Stimulated activated CD4-positive, alpha-beta T cell treated with anti-CD3 and anti-CD28 coated beads, Interleukin-15, amount 100 ng/mL, for 24 hours (primary cell): Measurements from ENCODE around the gene TGM3.

ENCODE experiments used
- DNase-seq: peaks from one replicate; pipeline ENCODE4 v3.0.0-alpha.2; 2020

Gene TGM3

DNA sequence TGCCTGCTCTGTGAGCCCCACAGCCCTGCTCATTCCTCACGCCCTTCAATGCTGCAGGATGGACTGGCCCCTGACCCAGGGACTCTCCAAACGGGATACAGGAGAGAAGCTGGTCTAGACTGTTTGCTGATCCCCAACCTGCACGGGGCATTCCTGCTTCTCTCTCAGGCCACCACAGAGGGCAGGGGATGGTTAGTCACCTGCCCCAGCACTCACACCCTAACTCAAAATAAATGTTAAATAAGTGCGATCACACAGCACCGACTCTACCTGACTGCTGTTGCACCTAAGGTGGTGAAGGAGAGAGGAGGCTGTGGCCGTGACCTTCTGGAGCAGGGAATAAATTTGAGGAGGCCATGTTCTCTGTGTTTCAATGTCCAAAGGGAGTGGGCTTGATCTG lies 45.0 kb downstream of the TGM3 start:
- no peak for DNase-seq

DNA sequence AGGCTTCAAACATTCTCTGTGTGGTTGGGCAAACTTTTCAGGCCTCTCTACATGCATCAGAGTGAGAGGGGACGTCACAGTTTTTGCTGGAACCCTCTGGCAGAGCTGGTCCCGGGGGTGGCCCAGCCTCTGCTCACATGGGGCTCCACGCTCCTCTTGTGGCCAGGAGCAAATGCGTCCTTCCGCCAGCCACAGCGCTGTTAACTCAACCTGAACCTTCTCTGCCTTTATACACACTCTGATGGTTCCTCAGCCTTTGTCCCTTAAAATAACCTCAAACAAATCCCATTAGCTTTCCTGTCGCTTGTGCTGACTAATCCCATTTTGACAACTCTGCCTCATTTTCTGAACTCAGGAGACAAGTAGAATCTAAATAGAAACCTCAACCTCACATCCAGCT lies 45.5 kb downstream of the TGM3 start:
- no peak for DNase-seq

DNA sequence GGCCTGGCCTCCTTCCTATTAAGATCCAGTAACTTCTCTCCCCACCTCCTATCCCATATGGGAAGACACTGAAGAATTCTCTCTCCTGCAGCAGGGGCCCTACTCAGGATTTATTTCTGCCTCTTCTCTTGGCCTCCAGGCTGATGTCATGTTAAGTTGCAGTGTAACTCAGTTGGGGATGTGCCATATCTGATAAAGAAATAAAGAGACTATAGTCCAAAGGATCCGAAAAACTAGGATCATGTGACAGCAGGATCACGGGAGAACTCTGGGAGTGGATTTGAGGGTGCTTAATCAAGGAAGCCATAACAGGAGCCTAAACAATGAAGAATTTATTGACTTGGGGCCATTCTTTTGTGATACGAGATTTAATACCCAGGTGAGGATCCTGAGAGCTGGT lies 46.4 kb downstream of the TGM3 start:
- no peak for DNase-seq

DNA sequence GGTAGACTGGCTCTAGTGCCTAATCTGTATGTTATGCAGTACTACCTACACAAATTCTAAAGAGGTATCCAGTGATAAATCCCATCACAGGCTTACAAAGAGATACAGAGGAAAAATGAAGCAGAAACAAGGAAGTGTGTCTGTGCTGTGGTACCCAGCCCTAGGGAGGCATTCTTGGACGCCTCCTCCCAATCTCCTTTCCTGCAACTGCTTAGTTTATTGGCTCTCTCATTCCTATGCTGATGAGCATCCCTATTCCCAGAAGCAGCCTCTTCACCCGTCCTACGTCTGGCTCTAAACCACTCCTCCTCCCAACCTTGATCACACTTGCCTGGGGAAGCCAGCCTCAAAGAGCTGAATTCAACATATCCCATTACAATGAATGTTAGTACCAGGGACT lies 50.4 kb downstream of the TGM3 start:
- DNase-seq: no peak

DNA sequence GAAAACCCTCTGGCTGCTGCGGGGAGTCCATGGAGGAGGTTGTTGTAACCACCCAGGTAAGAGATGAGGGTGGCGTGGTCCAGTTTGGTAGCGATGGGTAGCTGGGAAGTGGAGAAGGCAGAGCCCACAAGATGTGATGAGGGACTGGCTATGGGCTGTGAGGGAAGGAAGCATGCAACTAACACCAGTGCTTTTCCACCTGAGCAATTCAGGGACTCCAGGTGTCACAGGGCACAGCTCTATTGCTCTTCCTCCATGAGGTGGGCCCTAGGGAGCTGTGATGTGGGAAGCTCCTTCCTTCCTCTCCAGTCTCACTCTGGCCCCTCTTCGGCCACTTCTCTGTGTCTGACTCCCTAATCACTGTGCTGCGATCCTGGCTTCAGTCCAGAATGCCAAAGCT lies 52.5 kb downstream of the TGM3 start:
- DNase-seq: no peak

DNA sequence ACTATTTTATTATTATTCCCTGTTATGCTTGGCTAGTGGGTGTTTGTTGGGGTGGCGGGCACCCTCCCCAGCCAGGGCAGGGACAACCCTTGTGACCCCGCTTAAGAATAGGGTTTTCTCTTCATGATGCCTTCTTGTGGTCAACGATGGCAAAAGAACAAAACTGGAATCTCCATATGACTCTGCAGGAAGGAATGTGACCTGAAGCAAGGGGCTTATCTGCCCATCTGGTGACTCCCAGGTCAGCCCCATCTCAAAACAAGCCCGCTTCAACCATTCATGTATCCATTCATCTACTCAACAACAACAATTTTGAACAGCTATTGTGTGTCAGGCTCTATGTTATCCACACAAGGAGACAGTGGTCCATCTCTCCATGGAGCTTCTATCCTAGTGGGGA lies 54.0 kb downstream of the TGM3 start:
- DNase-seq: no peak

DNA sequence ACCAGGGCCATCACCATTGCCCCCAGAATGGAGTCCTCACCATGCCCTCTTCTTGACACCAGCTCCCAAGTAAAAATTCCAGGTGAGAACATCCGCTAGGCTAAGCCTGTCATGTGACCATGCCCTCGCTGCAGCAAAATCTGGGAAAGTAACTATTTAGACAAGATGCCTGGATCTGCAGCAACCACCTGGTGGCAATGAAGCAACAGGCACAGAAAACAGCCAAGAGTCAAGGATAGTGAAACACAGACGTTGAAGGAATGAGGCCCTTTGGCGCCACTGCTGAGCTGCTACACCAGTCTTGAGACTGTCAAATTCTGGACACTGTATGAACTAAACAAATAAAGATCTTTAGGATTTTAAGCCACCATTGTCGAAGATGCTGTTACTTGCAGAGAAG lies 54.8 kb downstream of the TGM3 start:
- DNase-seq: no peak

DNA sequence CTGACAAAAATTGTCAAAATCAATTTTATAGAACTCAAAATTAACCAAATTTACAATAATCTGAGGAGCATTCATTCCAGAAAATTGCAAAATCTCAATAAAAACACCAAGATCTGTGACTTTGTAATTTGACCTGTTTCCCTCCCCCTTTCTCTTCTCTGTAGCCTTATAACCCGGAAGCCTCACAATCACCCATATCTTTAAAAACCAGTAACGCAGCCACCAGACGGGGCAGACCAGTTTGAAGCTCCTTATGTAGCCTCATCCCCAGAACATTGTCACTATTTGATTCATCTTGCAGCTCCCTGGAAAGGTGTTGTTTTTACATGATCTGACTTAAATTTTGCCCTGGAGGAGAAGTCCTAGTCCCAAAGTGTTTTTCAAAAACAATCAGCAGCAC lies 57.4 kb downstream of the TGM3 start:
- no peak for DNase-seq

DNA sequence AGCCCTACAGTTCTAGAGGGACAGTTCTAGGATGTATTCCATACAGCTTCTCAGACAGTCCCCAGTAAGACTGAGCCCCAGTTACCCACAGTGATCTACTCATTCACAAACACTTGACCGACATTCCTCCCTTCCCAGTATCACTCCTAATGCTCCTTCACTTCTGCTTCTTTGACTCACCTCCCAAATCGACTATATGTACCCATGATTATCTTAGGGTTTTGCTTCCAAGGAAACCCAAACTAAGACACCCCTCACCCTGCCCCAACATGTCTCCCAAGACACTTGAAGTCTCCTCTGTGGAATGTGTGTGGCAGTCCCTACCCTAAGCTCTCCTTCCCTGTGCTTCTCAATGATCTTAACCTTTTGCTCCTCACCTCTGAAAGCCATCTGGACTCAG lies 61.3 kb downstream of the TGM3 start:
- no peak for DNase-seq

DNA sequence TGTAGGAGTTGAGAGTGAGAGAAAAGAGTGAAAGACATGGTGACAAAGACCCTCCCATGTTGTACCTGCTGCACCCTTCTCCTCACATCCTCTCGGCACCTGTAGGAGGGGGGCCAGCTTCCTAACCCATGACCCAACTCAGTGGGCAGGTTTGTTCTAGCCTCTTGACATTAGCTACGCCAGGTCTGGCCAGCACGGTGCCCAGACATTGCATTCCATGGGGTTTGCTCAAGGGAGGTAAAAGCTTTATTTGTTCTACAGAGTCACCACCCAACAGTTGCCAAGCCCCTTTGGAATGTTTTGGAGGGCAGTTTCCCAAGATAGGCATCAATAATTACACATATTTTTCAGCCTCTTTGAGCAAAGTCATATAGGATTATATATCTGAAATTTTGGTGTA lies 62.2 kb downstream of the TGM3 start:
- no peak for DNase-seq

DNA sequence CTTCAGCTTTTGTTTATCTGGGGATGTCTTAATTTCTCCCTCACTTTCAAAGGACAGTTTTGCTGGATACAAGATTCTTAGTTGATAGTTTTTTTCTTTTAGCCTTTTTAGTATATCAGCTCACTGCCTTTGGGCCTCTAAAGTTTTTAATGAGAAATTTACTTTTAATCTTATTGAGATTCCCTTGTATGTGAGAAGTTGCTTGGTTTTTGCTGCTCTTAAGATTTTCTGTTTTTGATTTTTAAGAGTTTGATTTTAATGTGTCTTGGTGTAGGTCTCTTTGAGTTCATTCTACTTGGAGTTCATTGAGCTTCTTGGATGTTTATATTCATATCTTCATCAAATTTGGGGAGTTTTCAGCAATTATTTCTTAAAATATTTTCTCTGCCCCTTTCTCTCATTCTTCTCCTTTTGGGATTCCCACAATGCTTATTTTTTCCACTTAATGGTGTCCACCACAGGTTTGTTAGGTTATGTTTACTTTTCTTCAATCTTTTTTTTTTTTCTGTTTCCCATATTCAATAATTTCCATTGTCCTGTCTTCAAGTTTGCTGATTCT lies 65.3 kb downstream of the TGM3 start:
- DNase-seq: no peak

DNA sequence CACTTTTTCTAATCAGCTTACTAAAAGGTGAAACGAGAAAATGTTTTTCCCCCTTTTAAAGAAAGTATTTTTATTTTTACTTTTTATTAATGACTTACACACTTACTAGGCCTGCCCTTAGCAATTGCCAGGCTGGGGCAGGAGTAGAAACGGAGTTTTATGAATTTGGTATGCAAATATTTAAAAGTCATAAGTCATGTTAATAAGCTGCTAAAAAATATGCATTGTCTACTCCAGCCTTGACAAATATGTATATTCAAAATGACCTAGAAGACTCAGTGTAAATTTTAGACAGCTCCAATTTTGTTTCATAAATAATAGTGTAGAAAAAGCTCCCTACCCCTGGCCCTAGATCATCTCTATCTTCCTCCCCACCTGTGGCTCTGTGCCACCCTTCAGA lies 67.4 kb downstream of the TGM3 start:
- no peak for DNase-seq

DNA sequence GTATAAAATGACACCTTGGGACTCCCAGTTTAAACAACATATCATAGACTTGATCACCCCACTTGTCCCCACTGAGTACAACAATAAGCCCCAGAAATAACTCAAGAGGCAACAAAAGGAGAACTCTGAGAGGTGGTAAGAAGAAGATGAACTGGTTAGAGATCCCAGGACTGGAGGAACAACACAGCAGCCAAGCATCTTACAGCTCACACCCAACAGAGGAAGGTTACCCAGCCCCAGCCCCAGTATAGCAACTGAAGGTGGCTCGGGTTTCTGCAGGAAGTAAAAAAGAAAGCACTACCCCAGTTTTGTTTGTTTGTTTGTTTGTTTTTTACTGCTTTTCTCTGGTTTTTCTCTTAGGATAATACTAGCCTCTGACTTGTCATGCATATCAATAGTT lies 67.8 kb downstream of the TGM3 start:
- no peak for DNase-seq

DNA sequence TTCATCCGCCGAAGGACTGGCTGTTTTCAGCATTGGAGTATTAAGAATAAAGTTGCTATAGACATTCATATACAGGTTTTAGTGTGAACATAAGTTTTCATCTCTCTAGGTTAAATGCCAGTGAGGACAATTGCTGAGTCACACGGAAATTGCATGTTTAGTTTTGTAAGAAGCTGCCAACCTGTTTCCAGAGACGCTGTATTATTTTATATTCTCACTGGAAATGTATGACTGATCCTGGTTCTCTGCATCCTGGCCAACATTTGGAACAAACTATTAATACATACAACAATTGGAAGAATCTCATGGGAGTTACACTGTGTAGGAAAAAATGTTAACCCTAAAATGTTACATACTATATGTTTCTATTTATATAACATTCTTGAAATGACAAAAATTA lies 68.2 kb downstream of the TGM3 start:
- no peak for DNase-seq

DNA sequence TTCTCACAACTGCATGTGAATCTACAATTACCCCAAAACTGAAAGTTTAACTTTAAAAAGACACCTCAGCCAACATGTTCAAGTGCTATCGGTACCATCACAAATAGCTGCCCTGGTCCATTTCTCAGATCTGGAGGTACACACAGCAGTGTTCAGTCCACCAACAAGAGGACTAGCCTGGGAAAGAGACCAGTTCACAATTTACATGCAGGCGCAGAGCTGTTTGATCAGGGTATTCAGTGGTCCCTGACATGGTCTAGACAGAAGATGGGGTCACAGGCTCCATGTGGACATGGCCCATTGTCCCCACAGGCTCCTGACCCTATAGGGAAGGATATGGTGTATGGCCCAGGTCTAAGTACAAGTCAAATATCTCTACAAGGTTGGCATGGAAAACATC lies 69.3 kb downstream of the TGM3 start:
- DNase-seq: no peak

DNA sequence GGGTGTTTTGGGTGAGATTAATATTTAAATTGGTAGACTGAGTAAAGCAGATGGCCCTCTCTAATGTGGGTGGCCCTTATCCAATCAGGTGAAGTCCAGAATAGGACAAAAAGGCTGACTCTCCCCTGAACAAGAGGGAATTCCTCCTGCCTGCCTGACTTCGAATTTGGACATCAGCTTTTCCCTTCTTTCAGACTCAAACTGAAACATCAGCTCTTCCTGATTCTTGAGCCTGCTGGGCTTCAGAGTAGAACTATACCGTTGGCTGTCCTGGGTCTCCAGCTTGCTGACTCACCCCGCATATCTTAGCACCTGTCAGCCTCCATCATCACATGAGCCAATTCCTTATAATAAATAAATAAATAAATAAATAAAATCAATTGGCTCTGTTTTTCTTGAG lies 69.9 kb downstream of the TGM3 start:
- DNase-seq: no peak

DNA sequence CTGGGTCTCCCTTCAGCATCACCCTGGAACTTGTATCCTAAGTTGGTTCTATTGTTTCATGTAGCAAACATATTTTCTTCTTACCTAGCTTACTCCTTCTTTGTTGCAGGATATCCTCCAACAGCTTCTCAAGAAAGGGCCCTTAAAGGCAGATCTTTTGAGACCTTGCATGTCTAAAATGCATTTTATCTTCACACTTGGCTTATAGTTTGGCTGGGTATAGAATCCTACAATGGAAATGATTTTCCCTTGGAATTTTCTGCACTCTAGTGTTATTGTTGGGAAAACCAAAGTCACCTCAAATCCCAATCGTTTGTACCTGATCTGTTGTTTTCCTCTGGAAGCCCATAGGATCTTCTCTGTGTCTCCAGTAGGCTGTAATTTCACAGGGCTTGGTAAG lies 72.8 kb downstream of the TGM3 start:
- DNase-seq: no peak

DNA sequence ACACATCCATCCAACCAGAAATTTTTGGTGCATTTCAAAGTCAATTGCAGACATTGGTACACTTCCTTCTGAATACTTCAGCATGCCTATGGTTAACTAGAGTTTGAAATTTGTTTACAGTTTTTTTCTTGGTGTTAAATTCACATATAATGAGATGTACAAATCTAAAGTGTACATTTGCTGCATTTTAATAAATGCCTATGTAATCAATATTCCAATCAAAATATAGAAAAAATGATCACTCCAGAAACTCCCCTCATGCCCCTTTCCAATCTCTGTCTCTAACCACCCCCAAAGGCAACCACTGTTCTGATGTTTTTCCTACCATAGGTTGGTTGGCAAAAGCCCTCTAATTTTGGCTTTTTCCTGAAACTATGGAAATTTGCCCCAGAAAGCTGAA lies 77.3 kb downstream of the TGM3 start:
- no peak for DNase-seq

DNA sequence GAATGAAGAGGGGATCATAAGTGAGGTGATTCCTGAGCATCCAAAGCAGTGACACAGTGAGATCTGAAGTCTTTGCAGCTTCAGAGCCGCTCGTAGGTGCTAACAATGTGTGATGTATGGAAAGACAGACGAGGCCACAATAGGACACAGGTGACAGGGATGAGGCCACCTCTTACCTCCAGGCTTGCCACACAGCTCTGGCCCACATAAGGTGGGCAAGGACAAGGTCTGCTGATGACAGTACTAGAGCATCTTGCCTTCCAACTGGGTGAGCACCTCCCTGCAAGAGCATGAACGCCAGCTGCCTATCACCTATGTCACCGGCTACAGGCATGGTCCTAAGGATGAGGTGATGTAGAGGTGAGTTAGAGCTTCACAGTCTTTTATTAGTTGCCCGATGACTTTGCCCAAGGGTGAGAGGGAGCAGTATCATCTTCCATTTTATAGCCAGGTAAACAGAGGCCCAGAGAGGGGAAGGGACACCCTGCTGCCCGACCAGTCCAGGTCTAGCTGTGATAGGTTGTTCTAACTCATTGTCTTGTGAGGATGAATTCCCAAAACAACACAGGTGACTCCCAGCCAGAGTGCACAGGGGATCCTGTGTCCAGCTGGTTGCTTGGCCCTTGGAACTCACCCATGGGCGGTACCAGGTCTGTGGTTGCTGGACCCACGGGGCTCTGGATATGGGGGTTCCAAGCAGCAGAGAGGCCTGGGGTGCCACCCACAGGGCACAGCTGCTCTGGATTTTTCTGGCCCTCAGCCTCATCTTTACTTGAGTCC lies 78.7 kb downstream of the TGM3 start:
- DNase-seq: no peak

DNA sequence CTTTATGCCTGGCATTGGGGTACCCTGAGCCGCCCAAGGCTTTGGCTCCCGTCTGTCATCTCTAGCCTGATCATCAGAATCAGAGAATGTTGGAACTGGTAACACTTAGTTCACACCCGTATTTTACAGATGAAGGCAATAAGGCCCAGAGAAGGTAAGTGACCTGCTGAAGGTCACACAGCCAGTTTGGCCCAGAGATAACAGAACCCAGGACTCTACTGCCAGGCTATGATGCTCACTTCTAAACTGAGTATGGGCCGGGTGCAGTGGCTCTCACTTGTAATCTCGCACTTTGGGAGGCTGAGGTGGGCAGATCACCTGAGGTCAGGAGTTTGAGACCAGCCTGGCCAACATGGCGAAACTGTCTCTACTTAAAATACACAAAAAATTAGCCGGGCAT lies 83.1 kb downstream of the TGM3 start:
- no peak for DNase-seq

DNA sequence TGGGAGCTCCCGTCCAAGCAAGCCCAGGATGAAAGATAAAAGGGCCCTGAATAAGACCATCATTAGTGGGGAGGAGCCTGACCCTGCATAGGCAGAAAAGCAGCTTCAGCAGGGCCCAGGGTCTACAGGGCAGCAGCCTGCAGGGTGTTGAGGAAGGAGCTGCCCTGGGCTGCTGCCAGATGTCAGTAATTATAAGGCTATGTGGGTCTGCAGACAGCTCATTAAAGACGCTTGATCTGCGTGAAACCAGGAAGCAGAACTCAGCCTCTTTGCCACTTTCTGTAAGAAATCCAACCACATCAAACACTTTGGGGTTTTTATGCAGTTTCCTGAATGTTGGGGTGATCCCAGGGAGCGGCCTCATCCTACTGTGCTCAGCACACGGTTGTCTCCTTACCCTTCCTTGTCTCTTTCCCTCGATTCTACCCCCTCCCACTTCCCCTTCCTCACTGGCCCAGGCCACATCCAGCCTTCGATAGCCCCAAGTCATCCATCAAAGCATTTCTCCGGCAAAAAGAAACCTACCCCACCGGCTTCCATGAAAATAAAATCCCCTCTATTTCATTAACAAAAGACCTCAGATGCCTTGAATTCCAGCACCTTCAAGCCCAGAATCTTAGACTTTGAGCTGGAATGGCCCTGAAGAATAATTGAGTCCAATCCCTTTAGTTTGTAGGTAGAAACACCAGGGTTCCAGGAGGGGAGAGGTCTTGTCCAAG lies 83.9 kb downstream of the TGM3 start:
- peak; percentile 32 for DNase-seq

DNA sequence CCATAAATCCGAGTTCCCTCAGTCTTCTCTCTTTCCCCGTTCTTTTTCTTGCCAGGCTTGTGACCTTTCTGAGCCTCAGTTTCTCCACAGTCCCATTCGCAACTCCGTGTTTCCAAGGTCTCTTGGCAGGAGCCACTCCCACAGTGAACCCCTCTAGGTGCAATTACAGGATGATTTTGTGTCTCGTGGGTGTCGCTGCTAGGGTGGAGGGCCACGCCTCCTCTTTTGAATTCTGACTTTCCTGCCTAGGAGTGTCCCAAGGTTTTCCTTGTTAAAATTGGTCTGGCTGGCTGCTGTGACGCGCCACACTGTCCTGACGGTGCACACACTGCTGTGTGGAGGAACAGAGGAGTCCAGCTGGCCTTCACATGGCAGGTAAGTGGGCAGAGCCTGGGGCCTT lies 84.8 kb downstream of the TGM3 start, which contains the start of gene TGM6:
TSS of gene TGM6 (plus strand) at position 301 of the 400 bp plus-strand sequence. CDS start at position 369, 68 bp downstream.
- DNase-seq: no peak

DNA sequence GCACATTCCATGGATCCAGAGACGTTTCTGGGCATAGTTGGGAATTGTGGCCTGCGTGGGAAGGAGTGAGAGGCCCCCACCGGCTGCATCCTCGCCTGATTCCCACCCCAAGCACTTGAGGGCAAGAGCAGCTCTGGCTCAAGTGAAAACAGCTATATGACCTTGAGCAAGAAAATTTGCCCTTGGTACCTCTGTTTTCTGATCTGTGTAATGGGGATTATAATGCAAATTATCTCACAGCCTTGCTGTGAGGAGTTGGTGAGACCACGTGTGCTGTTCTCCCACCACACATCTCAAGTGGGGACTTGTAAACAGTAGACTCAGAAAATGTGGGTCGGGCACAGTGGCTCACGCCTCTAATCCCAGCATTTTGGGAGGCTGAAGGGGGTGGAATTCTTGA lies 85.5 kb downstream of the TGM3 start:
- no peak for DNase-seq

DNA sequence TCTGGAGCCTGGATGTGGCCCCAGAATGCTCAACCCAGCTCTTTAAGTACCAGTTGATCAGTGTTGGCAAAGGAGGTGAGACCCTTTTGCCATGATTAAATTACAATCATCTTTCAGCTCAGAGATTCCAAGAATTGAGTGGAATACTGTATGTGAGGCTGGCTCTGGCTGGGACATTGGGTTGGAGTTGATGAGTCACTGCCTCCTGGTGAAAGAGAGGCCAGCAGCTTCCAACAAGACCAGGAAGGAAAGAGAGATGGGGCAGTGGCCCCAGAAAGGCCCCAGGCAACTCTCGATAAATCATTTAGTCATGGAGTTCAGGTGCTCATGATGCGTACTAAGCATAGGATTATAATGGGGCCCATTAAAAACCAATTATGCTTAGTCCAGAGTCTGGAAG lies 87.0 kb downstream of the TGM3 start:
- no peak for DNase-seq
